ENCODE results near the gene RRBP1.
A peak's percentile ranks its signal among the peaks of the same experiment; 100 is the strongest.

The RRBP1 gene

DNA sequence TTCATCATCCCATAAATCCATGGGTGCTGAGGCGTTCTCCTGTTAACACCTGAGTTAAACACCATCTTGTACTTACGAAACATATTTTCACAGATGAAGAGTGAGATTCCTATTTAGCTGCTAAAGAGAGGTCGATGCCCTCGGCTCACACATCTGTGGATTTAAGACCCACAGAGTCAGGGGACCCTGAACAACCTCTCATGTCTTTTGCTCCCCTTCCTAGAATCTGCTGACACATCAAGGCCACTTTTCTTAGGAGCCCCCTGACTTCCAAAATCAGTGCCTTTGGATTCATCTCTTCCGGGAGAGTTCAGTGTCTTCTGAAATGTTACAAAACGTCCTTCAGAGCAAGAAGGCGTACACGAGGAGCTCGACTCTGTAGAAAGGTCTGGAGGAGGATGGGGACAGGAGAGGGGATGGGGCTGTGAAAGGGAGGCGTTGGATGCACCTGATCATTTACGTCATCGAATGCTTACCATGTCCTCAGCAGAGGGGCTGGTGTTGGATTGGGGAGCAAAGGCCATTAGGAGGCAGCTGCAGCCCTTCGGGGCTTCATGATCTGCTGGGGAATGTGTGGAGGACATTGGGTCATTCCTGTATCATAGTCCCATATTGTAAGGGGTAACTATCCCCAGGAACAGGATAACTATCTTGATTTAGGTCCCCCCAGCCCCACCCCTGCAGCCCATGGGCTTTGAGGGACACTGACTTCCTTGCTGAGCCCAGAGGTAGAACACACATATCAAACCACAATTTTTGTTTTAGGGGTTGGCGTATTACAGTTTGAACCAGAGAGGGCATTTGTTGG lies 40.7 kb upstream of the RRBP1 start:
- H3K4me1 ChIP-seq (ENCODE audit: control insufficient read depth in 1 of 2, insufficient read depth in 2 of 2, low read length in 2 of 2) = peaks cover 8 to 13% of the 10 kb centered on the region in 2 donors
- no peaks in the 10 kb centered on the region for H3K27me3 ChIP-seq (ENCODE audit: control insufficient read depth in 1 of 2, insufficient read depth in 2 of 2, low read length in 2 of 2)
- no peaks in the 10 kb centered on the region for H3K9me3 ChIP-seq (ENCODE audit: control insufficient read depth in 1 of 2, low read length in 2 of 2)
- H3K27ac ChIP-seq (ENCODE audit: low read depth, low read length) = no peak overlapping the region
- no peaks in the 10 kb centered on the region for H3K36me3 ChIP-seq (ENCODE audit: control insufficient read depth in 1 of 2, insufficient read depth in 2 of 2, low read length in 2 of 2)
- no peak overlapping the region for H3K9ac ChIP-seq (ENCODE audit: low read depth in 1 of 2, low read length in 2 of 2)
- no peak overlapping the region for H3K4me3 ChIP-seq (ENCODE audit: low read depth in 1 of 2, low read length in 2 of 2)

DNA sequence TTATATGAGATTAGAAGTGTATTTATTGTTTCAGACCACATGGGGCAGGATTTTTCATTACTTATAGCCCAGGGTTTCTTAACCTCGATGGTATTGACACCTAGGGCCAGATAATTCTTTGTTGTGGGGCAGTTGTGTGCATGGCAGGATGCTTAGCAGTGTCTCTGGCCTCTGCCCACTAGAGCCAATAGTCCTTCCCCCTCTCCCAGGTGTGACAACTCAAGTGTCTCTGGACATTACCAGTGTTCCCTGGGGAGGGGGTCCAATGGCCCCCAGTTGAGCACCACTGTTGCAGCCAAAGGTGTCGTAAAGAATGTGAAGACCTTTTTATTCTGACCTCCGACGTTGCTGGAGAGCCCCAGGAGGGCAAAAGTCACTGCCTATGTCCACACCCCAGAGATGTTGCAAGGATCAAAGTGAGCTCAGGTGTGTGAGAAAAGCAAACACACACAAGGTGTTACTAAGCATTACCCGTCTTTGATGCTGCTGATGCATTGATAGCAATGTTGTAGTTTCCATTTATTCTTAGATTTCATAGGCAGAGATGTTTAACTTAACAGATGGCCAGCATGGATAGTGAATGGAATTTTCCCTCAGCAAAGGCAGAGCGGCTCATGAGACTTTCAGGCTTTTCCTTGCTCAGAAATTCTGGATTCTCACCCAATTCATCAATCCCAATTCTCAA lies 39.9 kb upstream of the RRBP1 start:
- peaks cover 8 to 13% of the 10 kb centered on the region in 2 donors for H3K4me1 ChIP-seq (ENCODE audit: control insufficient read depth in 1 of 2, insufficient read depth in 2 of 2, low read length in 2 of 2)
- H3K27ac ChIP-seq (ENCODE audit: low read depth, low read length) = no peak overlapping the region
- H3K27me3 ChIP-seq (ENCODE audit: control insufficient read depth in 1 of 2, insufficient read depth in 2 of 2, low read length in 2 of 2) = no peaks in the 10 kb centered on the region
- H3K4me3 ChIP-seq (ENCODE audit: low read depth in 1 of 2, low read length in 2 of 2) = peak overlapping the region in 1 of 2 donors; percentile 3
- H3K9ac ChIP-seq (ENCODE audit: low read depth in 1 of 2, low read length in 2 of 2) = no peak overlapping the region
- H3K36me3 ChIP-seq (ENCODE audit: control insufficient read depth in 1 of 2, insufficient read depth in 2 of 2, low read length in 2 of 2) = no peaks in the 10 kb centered on the region
- H3K9me3 ChIP-seq (ENCODE audit: control insufficient read depth in 1 of 2, low read length in 2 of 2) = no peaks in the 10 kb centered on the region

DNA sequence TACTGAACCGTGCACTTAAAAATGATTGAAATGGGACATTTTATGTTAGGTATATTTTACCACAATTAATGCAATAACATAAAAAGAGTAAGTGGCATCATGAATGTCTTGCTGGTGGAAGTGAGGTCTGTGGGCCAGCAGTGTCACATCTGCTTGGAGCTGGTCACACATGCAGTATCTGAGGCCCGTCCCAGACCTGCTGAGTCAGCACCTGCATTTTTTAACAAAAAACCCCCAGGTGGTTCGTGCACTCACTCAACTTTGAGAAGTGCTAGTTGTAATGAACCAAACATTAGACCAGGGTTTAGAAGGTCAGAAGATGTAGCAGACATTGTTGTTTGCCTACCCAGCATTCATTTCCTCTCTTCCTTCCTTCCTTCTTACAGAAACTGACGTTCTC lies 38.7 kb upstream of the RRBP1 start:
- peaks cover 8 to 13% of the 10 kb centered on the region in 2 donors for H3K4me1 ChIP-seq (ENCODE audit: control insufficient read depth in 1 of 2, insufficient read depth in 2 of 2, low read length in 2 of 2)
- no peak overlapping the region for H3K27ac ChIP-seq (ENCODE audit: low read depth, low read length)
- H3K4me3 ChIP-seq (ENCODE audit: low read depth in 1 of 2, low read length in 2 of 2) = no peak overlapping the region
- H3K9ac ChIP-seq (ENCODE audit: low read depth in 1 of 2, low read length in 2 of 2) = no peak overlapping the region
- no peaks in the 10 kb centered on the region for H3K27me3 ChIP-seq (ENCODE audit: control insufficient read depth in 1 of 2, insufficient read depth in 2 of 2, low read length in 2 of 2)
- H3K36me3 ChIP-seq (ENCODE audit: control insufficient read depth in 1 of 2, insufficient read depth in 2 of 2, low read length in 2 of 2) = no peaks in the 10 kb centered on the region
- H3K9me3 ChIP-seq (ENCODE audit: control insufficient read depth in 1 of 2, low read length in 2 of 2) = no peaks in the 10 kb centered on the region

DNA sequence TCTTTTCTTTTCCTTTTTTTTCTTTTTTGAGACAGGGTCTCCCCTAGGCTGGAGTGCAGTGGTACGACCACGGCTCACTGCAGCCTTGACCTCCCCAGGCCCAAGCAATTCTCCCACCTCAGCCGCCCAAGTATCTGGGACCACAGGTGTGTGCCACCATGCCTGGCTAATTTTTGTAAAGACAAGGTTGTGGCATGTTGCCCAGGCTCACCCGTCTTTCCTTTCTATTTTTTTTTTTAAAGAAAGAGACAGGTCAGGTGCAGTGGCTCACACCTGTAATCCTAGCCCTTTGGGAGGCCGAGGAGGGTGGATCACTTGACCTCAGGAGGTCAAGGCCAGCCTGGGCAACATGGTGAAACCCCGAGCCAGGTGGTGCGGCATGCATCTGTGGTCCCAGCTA lies 34.3 kb upstream of the RRBP1 start:
- no peak overlapping the region for H3K4me3 ChIP-seq (ENCODE audit: low read depth in 1 of 2, low read length in 2 of 2)
- no peaks in the 10 kb centered on the region for H3K9me3 ChIP-seq (ENCODE audit: control insufficient read depth in 1 of 2, low read length in 2 of 2)
- no peaks in the 10 kb centered on the region for H3K27me3 ChIP-seq (ENCODE audit: control insufficient read depth in 1 of 2, insufficient read depth in 2 of 2, low read length in 2 of 2)
- H3K27ac ChIP-seq (ENCODE audit: low read depth, low read length) = no peak overlapping the region
- H3K9ac ChIP-seq (ENCODE audit: low read depth in 1 of 2, low read length in 2 of 2) = no peak overlapping the region
- peaks cover 6 to 10% of the 10 kb centered on the region in 2 donors for H3K4me1 ChIP-seq (ENCODE audit: control insufficient read depth in 1 of 2, insufficient read depth in 2 of 2, low read length in 2 of 2)
- no peaks in the 10 kb centered on the region for H3K36me3 ChIP-seq (ENCODE audit: control insufficient read depth in 1 of 2, insufficient read depth in 2 of 2, low read length in 2 of 2)

DNA sequence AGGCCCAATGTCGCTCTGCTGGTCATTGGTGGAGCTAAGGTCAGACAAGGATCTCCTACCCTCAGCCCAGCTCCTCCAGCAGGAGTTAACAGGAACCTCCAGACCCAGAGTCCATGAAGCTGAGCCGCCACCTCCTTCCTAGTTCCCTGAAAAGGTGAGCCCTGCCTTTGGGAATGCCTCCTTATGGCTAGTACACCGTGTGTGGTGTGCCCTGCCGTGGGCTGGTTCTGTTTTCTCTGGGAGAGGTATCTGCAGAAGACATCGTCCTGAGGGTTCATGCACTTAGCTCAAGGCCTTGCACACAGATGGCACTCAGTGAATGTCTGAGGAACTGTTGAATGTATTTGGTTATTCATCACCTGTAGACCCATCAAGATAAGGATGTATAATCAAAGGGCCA lies 33.0 kb upstream of the RRBP1 start:
- Histone ChIP-seq H3K27ac (ENCODE audit: low read depth, low read length) (no peak overlapping the region), H3K4me1 (ENCODE audit: control insufficient read depth in 1 of 2, insufficient read depth in 2 of 2, low read length in 2 of 2) (peaks cover 13 to 22% of the 10 kb centered on the region in 2 donors), H3K9ac (ENCODE audit: low read depth in 1 of 2, low read length in 2 of 2) (no peak overlapping the region), H3K27me3 (ENCODE audit: control insufficient read depth in 1 of 2, insufficient read depth in 2 of 2, low read length in 2 of 2) (no peaks in the 10 kb centered on the region), H3K36me3 (ENCODE audit: control insufficient read depth in 1 of 2, insufficient read depth in 2 of 2, low read length in 2 of 2) (no peaks in the 10 kb centered on the region), H3K4me3 (ENCODE audit: low read depth in 1 of 2, low read length in 2 of 2) (no peak overlapping the region), H3K9me3 (ENCODE audit: control insufficient read depth in 1 of 2, low read length in 2 of 2) (no peaks in the 10 kb centered on the region)

DNA sequence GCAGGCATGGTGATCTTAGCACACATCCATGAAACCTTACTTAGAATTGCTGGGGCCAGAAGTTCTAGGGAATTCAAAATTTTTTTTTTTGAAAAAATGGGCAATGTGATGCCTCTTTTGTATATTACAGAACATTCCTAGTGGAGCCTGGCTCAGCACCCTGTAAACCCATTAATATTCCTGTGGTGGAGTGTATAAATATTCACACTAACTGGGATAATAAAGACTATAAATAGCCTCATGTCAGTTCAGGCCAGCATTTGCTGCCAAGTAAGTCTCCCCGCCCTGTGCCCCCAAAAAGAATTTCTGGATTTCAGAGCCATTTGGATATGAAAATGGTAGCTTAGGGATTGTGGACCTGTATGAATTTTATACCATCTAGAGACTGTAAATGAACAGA lies 32.6 kb upstream of the RRBP1 start:
- Histone ChIP-seq H3K9ac (ENCODE audit: low read depth in 1 of 2, low read length in 2 of 2) (no peak overlapping the region), H3K27me3 (ENCODE audit: control insufficient read depth in 1 of 2, insufficient read depth in 2 of 2, low read length in 2 of 2) (no peaks in the 10 kb centered on the region), H3K27ac (ENCODE audit: low read depth, low read length) (no peak overlapping the region), H3K36me3 (ENCODE audit: control insufficient read depth in 1 of 2, insufficient read depth in 2 of 2, low read length in 2 of 2) (no peaks in the 10 kb centered on the region), H3K9me3 (ENCODE audit: control insufficient read depth in 1 of 2, low read length in 2 of 2) (no peaks in the 10 kb centered on the region), H3K4me3 (ENCODE audit: low read depth in 1 of 2, low read length in 2 of 2) (no peak overlapping the region), H3K4me1 (ENCODE audit: control insufficient read depth in 1 of 2, insufficient read depth in 2 of 2, low read length in 2 of 2) (peaks cover 17 to 27% of the 10 kb centered on the region in 2 donors)

DNA sequence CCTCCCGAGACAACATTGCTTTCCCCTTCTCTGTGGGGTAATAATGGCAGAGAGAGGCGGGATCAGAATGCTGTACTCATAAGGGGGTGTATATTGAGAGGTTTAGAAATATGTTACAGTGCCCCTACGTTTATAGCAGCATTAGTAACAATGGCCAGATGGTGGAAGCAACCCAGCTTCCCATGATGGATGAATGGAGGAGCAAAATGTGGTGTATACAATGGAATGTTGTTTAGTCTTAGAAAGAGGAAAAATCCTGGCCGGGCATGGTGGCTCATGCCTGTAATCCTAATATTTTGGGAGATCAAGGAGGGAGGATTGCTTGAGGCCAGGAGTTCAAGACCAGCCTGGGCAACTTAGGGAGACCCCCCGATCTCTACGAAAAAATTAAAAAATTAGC lies 30.7 kb upstream of the RRBP1 start:
- Histone ChIP-seq H3K27me3 (ENCODE audit: control insufficient read depth in 1 of 2, insufficient read depth in 2 of 2, low read length in 2 of 2) (no peaks in the 10 kb centered on the region), H3K9ac (ENCODE audit: low read depth in 1 of 2, low read length in 2 of 2) (no peak overlapping the region), H3K9me3 (ENCODE audit: control insufficient read depth in 1 of 2, low read length in 2 of 2) (no peaks in the 10 kb centered on the region), H3K36me3 (ENCODE audit: control insufficient read depth in 1 of 2, insufficient read depth in 2 of 2, low read length in 2 of 2) (no peaks in the 10 kb centered on the region), H3K4me3 (ENCODE audit: low read depth in 1 of 2, low read length in 2 of 2) (no peak overlapping the region), H3K4me1 (ENCODE audit: control insufficient read depth in 1 of 2, insufficient read depth in 2 of 2, low read length in 2 of 2) (peaks cover 22 to 43% of the 10 kb centered on the region in 2 donors), H3K27ac (ENCODE audit: low read depth, low read length) (no peak overlapping the region)

DNA sequence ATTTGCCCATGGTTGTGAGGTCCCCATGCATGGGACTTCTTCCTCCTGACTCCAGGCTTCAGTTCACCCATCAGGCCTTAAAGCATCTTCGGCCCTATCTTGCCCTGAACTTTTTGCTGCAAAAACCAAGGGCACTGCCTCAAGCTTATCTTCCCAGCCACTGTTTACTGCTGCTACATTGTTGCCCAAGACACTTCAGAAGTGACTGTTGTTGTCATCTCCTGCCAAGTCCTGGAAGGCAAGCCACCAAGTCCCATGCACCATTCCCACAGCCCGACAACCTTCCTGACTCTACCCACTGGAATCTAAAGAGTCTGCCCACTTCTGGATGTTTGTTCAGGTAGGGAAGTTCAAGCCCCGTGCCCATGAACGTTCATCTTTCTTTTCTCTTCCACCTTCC lies 30.2 kb upstream of the RRBP1 start:
- Histone ChIP-seq H3K4me1 (ENCODE audit: control insufficient read depth in 1 of 2, insufficient read depth in 2 of 2, low read length in 2 of 2) (peaks cover 22 to 43% of the 10 kb centered on the region in 2 donors), H3K9me3 (ENCODE audit: control insufficient read depth in 1 of 2, low read length in 2 of 2) (no peaks in the 10 kb centered on the region), H3K9ac (ENCODE audit: low read depth in 1 of 2, low read length in 2 of 2) (no peak overlapping the region), H3K27ac (ENCODE audit: low read depth, low read length) (no peak overlapping the region), H3K27me3 (ENCODE audit: control insufficient read depth in 1 of 2, insufficient read depth in 2 of 2, low read length in 2 of 2) (no peaks in the 10 kb centered on the region), H3K4me3 (ENCODE audit: low read depth in 1 of 2, low read length in 2 of 2) (no peak overlapping the region), H3K36me3 (ENCODE audit: control insufficient read depth in 1 of 2, insufficient read depth in 2 of 2, low read length in 2 of 2) (no peaks in the 10 kb centered on the region)

DNA sequence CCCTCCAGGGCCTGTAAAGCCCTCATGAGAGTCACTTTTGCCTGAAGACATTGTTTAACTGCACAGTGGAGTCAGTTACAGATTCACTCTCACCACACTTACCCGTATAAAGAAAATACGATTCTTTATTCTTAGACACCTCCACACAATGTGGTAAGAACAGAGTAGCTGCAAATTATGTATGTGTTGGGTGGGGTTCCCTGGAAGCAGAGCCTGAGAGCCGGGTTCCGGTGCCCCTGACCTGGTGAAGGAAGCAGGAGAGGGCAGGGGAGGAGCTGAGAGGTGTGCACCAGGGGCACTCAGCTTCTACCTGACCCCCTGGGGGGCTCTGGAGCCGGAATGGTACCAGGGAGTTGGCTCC lies 29.2 kb upstream of the RRBP1 start:
- Histone ChIP-seq H3K9ac (ENCODE audit: low read depth in 1 of 2, low read length in 2 of 2) (no peak overlapping the region), H3K4me3 (ENCODE audit: low read depth in 1 of 2, low read length in 2 of 2) (no peak overlapping the region), H3K27ac (ENCODE audit: low read depth, low read length) (no peak overlapping the region), H3K36me3 (ENCODE audit: control insufficient read depth in 1 of 2, insufficient read depth in 2 of 2, low read length in 2 of 2) (no peaks in the 10 kb centered on the region), H3K27me3 (ENCODE audit: control insufficient read depth in 1 of 2, insufficient read depth in 2 of 2, low read length in 2 of 2) (no peaks in the 10 kb centered on the region), H3K4me1 (ENCODE audit: control insufficient read depth in 1 of 2, insufficient read depth in 2 of 2, low read length in 2 of 2) (peaks cover 27 to 43% of the 10 kb centered on the region in 2 donors), H3K9me3 (ENCODE audit: control insufficient read depth in 1 of 2, low read length in 2 of 2) (no peaks in the 10 kb centered on the region)

DNA sequence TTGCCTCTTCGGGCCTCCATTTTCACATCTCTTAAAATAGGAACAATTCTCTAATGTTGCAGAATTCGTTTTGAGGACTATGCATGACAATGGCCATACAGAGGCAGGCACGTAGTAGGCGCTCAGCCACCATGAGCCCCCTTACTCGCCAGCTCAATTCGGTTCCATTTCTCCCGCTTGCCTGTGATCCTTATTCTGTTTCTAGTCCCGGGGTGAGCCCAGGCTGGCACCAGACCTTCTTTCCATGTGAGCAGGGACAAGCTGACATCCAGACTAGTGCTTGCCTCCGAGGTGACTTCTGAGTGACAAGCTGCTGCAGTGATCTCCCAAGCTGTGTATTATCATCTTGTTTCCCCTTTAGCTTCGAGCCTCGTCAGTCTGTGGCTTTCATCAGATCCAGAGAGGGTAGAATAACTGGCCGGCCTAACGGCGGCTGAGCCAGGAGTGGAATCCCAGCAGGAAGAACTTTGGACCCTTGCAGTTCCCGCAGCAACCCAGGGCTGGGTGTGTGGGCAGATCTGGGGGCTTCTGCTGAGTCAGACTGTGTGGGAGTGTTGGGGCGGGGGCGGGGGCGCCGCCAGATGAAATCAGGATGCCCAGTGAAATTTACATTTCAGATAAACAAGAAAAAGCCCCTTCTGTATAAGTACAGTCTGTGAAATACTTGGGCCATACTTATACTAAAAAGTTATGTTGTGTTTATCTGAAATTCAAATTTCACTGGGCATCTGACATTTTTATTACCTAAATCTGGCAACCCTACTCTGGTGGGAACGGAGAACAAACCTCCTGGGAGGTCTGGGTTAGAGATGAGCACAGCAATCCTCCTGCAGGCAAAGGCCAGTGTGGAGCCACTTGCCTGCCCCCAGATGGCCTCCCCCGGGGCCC lies 28.6 kb upstream of the RRBP1 start:
- H3K9me3 ChIP-seq (ENCODE audit: control insufficient read depth in 1 of 2, low read length in 2 of 2) = no peaks in the 10 kb centered on the region
- H3K9ac ChIP-seq (ENCODE audit: low read depth in 1 of 2, low read length in 2 of 2) = no peak overlapping the region
- no peaks in the 10 kb centered on the region for H3K36me3 ChIP-seq (ENCODE audit: control insufficient read depth in 1 of 2, insufficient read depth in 2 of 2, low read length in 2 of 2)
- no peaks in the 10 kb centered on the region for H3K27me3 ChIP-seq (ENCODE audit: control insufficient read depth in 1 of 2, insufficient read depth in 2 of 2, low read length in 2 of 2)
- H3K4me1 ChIP-seq (ENCODE audit: control insufficient read depth in 1 of 2, insufficient read depth in 2 of 2, low read length in 2 of 2) = peaks cover 28 to 43% of the 10 kb centered on the region in 2 donors
- H3K27ac ChIP-seq (ENCODE audit: low read depth, low read length) = no peak overlapping the region
- peak overlapping the region in 1 of 2 donors; percentile 7 for H3K4me3 ChIP-seq (ENCODE audit: low read depth in 1 of 2, low read length in 2 of 2)
